Uterus (tissue), 4 donors: ENCODE data around the gene NHLH2. TPM values are rescaled to one million over a fixed set of nuclear protein-coding genes. Genes with fewer than 3 reads are reported as not detected.

Source experiments
- DNase-seq, 2 donors: peaks; one replicate each; pipeline ENCODE4 v3.0.0-alpha.2; 2019 to 2020
- H3K27ac ChIP-seq, 2 donors: fragments of 200-600 bp; sonication (generic); 1 replicate in 1 of 2; 2 replicates in 1 of 2; pipeline ENCODE4 v1.5.1; 2016 to 2018
- H3K27me3 ChIP-seq, 2 donors: fragments of 200-600 bp; sonication (generic); one replicate each; pipeline ENCODE4 v1.5.1; 2018 to 2019; ENCODE audit warnings: control low read depth in 1 of 2
- H3K36me3 ChIP-seq, 2 donors: fragments of 200-600 bp; sonication (generic); one replicate each; pipeline ENCODE4 v1.5.1; 2019; ENCODE audit warnings: control low read depth in 1 of 2
- H3K4me1 ChIP-seq, 2 donors: fragments of 200-600 bp; sonication (generic); one replicate each; pipeline ENCODE4 v1.5.1; 2018 to 2019; ENCODE audit warnings: control low read depth in 1 of 2
- H3K4me3 ChIP-seq, 2 donors: fragments of 200-600 bp; sonication (generic); 1 replicate in 1 of 2; 2 replicates in 1 of 2; pipeline ENCODE4 v1.5.1; 2018 to 2019; ENCODE audit warnings: mild to moderate bottlenecking in 1 of 2
- H3K9me3 ChIP-seq, 2 donors: fragments of 200-600 bp; sonication (generic); one replicate each; pipeline ENCODE4 v1.5.1; 2019; ENCODE audit warnings: control low read depth in 1 of 2
- POLR2A ChIP-seq, 2 donors: fragments of 450-650 bp; IDR thresholded peaks; one replicate each; pipeline ENCODE4 v1.6.1; 2016; ENCODE audit warnings: antibody characterized with exemption in 2 of 2, mild to moderate bottlenecking in 1 of 2, moderate library complexity in 1 of 2
- intact Hi-C: fragments of 100-400 bp; cut with DNase I; formaldehyde crosslinking; loops from one replicate; pipeline ENCODE4 v1.15.1; 2023; ENCODE audit warnings: low total_unique reads
- total RNA-seq, 4 donors: library from RNA; depleted of rRNA in 3 of 4; stranded (reverse); fragments of >200 nt in 3 of 4; gene quantifications; one replicate each; pipeline versions ENCODE4 v1.1.0 to v1.2.4, GENCODE V29; 2014 to 2023
- TF ChIP-seq, protein P1 (sequence below), 4 experiments: fragments of 200-600 bp in 2 of 4; fragments of 450-650 bp in 2 of 4; sonication (generic) in 2 of 4; IDR thresholded peaks; one replicate each; pipeline ENCODE4 v1.5.1; 2016 to 2019; ENCODE audit warnings: antibody characterized with exemption in 4 of 4, mild to moderate bottlenecking in 2 of 4, moderate library complexity in 1 of 4
- donor health status: DM: yes; HTN: yes; CAD: no.

Gene NHLH2
- total RNA-seq, 4 donors from 2014 or later, result not detected

DNA sequence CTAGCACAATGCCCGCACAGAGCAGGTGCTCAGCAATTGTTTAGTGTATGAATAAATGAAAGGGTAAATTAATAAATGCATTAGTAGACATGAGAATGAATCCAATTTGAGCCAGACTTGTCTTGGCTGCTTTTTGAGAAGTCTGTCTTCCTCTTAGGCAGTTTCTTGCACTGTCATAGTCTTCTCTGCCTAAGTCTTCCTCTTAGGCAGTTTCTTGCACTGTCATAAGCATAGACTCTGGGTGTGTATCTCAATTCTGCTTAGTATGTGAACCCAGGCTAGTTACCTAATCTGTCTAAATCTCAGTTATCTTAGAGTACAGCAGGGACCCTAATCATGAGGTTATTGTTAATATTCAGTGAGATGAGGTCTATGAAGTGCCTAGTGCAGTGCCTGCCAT lies 27.2 kb downstream of the NHLH2 start:
- TF ChIP-seq, protein P1, sequence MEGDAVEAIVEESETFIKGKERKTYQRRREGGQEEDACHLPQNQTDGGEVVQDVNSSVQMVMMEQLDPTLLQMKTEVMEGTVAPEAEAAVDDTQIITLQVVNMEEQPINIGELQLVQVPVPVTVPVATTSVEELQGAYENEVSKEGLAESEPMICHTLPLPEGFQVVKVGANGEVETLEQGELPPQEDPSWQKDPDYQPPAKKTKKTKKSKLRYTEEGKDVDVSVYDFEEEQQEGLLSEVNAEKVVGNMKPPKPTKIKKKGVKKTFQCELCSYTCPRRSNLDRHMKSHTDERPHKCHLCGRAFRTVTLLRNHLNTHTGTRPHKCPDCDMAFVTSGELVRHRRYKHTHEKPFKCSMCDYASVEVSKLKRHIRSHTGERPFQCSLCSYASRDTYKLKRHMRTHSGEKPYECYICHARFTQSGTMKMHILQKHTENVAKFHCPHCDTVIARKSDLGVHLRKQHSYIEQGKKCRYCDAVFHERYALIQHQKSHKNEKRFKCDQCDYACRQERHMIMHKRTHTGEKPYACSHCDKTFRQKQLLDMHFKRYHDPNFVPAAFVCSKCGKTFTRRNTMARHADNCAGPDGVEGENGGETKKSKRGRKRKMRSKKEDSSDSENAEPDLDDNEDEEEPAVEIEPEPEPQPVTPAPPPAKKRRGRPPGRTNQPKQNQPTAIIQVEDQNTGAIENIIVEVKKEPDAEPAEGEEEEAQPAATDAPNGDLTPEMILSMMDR (IDR thresholded peaks at IDR 0.05), result no peak
- no peak for TF ChIP-seq POLR2A (IDR thresholded peaks at IDR 0.05)
- no peaks in the 10 kb centered on the region for H3K36me3 ChIP-seq
- no peak for DNase-seq
- no peaks in the 10 kb centered on the region for H3K4me1 ChIP-seq
- H3K4me3 ChIP-seq, result no peak overlapping the region
- H3K9me3 ChIP-seq, result no peaks in the 10 kb centered on the region
- no peak overlapping the region for H3K27ac ChIP-seq
- intact Hi-C loops, result no loop called here
- H3K27me3 ChIP-seq, result no peaks in the 10 kb centered on the region

DNA sequence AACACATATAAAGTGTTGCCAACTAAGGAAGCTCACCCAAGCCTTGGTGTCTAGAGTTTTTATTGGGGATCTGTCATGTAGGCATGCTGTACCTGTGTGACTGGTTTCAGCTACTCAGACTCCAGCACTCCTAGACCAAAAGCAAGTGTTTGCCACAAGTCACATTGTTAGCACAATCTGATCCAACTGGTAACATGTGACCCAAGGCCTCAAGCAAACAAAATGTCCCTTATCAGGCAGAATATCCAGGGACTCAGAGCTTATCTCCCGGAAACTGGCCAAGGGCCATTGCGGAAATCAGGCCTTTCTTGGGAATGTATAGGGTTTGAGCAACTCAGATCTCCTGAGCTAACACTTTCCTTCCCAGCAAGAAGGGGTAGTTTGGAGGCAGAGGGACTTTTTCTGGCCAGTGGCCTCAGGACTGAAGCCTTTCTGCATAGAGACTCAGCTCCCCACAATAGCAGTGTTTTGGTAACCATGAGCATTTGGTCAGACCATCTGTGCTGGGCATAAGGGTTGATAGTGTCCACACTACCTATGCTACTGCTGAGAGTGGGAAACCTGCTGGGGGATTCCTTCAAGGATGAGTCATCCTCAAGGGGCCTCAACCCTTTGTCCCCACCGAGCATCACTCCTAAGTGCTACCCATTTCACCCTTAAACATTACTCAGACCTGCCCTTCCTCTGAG lies 29.6 kb downstream of the NHLH2 start:
- H3K36me3 ChIP-seq, result no peaks in the 10 kb centered on the region
- no peaks in the 10 kb centered on the region for H3K9me3 ChIP-seq
- H3K27ac ChIP-seq, result no peak overlapping the region
- DNase-seq, result no peak
- intact Hi-C loops, result no loop called here
- TF ChIP-seq POLR2A (IDR thresholded peaks at IDR 0.05), result no peak
- TF ChIP-seq, protein P1 (IDR thresholded peaks at IDR 0.05), result no peak
- H3K4me1 ChIP-seq, result no peaks in the 10 kb centered on the region
- H3K27me3 ChIP-seq, result no peaks in the 10 kb centered on the region
- H3K4me3 ChIP-seq, result no peak overlapping the region

DNA sequence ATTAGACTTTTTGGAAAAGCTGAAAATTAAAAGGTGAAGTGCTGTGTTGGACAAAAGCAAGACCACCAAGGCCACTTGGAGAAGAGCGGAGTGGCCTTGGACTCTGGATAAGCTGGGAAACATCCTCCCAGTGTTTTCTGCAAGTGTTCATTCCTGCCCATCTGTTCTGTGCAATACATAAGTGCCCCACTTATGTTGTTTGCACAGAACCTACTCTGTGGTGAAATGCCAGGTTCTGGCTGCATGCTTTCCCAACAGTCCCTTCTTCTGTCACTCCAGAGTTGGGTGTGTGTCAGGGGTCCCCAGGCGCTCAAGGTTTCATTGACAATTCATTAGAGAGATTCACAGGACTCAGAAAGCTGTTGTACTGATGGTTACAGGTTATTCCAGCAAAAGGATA lies 30.3 kb downstream of the NHLH2 start:
- Histone ChIP-seq H3K4me3 (no peak overlapping the region), H3K36me3 (no peaks in the 10 kb centered on the region), H3K9me3 (no peaks in the 10 kb centered on the region), H3K27me3 (no peaks in the 10 kb centered on the region), H3K27ac (no peak overlapping the region), H3K4me1 (no peaks in the 10 kb centered on the region)
- no peak for DNase-seq
- TF ChIP-seq, protein P1 (IDR thresholded peaks at IDR 0.05), result no peak
- TF ChIP-seq POLR2A (IDR thresholded peaks at IDR 0.05), result no peak
- intact Hi-C loops, result no loop called here

DNA sequence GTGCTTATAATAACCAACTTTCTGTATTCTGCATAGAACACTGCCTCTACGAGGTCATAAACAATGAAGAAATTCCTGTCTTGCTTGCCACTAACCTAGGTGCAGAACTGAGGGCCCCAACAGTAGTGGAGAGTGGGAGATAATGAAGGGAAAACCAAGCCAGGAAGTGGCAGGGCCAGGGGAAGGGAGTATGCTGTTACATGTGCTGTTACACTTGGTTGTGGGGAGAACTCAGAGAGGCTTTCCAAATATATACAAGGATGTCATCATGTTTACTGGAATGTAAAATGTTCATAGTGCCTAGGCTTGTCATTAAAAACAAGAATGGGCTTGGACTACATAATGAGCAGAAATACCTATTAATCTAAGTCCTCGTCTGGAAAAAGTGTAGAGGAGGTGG lies 31.1 kb downstream of the NHLH2 start:
- no peaks in the 10 kb centered on the region for H3K27me3 ChIP-seq
- no peaks in the 10 kb centered on the region for H3K9me3 ChIP-seq
- intact Hi-C loops, result no loop called here
- no peak overlapping the region for H3K27ac ChIP-seq
- no peaks in the 10 kb centered on the region for H3K4me1 ChIP-seq
- H3K4me3 ChIP-seq, result no peak overlapping the region
- TF ChIP-seq, protein P1 (IDR thresholded peaks at IDR 0.05), result no peak
- TF ChIP-seq POLR2A (IDR thresholded peaks at IDR 0.05), result no peak
- no peaks in the 10 kb centered on the region for H3K36me3 ChIP-seq
- DNase-seq, result no peak

- intact Hi-C loops, result no loop called here
- no peaks in the 10 kb centered on the region for H3K4me1 ChIP-seq
- H3K4me3 ChIP-seq, result no peak overlapping the region
- no peaks in the 10 kb centered on the region for H3K27me3 ChIP-seq
- TF ChIP-seq POLR2A (IDR thresholded peaks at IDR 0.05), result no peak
- TF ChIP-seq, protein P1 (IDR thresholded peaks at IDR 0.05), result no peak
- DNase-seq, result no peak
- no peaks in the 10 kb centered on the region for H3K36me3 ChIP-seq
- no peaks in the 10 kb centered on the region for H3K9me3 ChIP-seq
- H3K27ac ChIP-seq, result no peak overlapping the region
Observed at GRCh38 chr1:115809076-115809475, 31.9 kb downstream of the NHLH2 start.
